Measurements from ENCODE around the gene VGLL4.

- TF ChIP-seq GATA2 (IDR thresholded peaks at IDR 0.05; ENCODE audit: low read depth, low read length): no peak
- TF ChIP-seq GATA3 (IDR thresholded peaks at IDR 0.05; ENCODE audit: low read depth, low read length): no peak
Measured at GRCh38 chr3:11600501-11601282, 43.0 kb downstream of the VGLL4 start.
